Kidney (tissue), 14 donors: ENCODE measurements around the gene C10orf120. TPM values are rescaled to one million over a fixed set of nuclear protein-coding genes. Genes with fewer than 3 reads are reported as not detected.

Source experiments
- DNase-seq, 5 donors: peaks; one replicate each; pipeline ENCODE4 v3.0.0-alpha.2; 2013 to 2020
- FAIRE-seq: peaks from 2 replicates; lab custom pipeline; 2012; peaks lifted over from hg19 to GRCh38; lab: Jason Lieb, UNC
- H3K27ac ChIP-seq, 2 donors: one replicate each; pipeline ENCODE4 v1.7.0; 2013; ENCODE audit warnings: low read depth in 2 of 2, low read length in 2 of 2, inconsistent platforms in 1 of 2
- H3K27me3 ChIP-seq: one replicate; pipeline ENCODE4 v1.7.1; 2013; ENCODE audit warnings: low read length, inconsistent platforms; ENCODE audit not compliant: control insufficient read depth, insufficient read depth
- H3K36me3 ChIP-seq, 3 donors: one replicate each; pipeline versions ENCODE4 v1.7.0 to v1.7.1; 2013; ENCODE audit warnings: low read length in 3 of 3, control low read depth in 1 of 3, inconsistent platforms in 1 of 3; ENCODE audit not compliant: insufficient read depth in 3 of 3, control insufficient read depth in 2 of 3
- H3K4me1 ChIP-seq, 3 donors: one replicate each; pipeline versions ENCODE4 v1.7.0 to v1.7.1; 2013; ENCODE audit warnings: low read length in 3 of 3, inconsistent platforms in 1 of 3, low read depth in 1 of 3; ENCODE audit not compliant: control insufficient read depth in 2 of 3, insufficient read depth in 2 of 3
- H3K4me3 ChIP-seq, 3 donors: one replicate each; pipeline versions ENCODE4 v1.7.0 to v1.8.1; 2013; ENCODE audit warnings: low read length in 3 of 3, control low read depth in 1 of 3, inconsistent platforms in 1 of 3
- H3K9ac ChIP-seq, 3 donors: one replicate each; pipeline versions ENCODE4 v1.7.0 to v1.7.1; 2013; ENCODE audit warnings: low read length in 3 of 3, control low read depth in 1 of 3, inconsistent platforms in 1 of 3
- H3K9me3 ChIP-seq, 3 donors: one replicate each; pipeline versions ENCODE4 v1.7.0 to v1.7.1; 2013; ENCODE audit warnings: low read length in 3 of 3, control low read depth in 1 of 3, inconsistent platforms in 1 of 3; ENCODE audit not compliant: control insufficient read depth in 2 of 3, insufficient read depth in 1 of 3
- intact Hi-C: fragments of 100-400 bp; cut with DNase I; formaldehyde crosslinking; loops from one replicate; pipeline ENCODE4 v1.11.1; 2022
- polyA plus RNA-seq: library from polyadenylated mRNA; stranded (reverse); fragments of 350-450 nt; fragmentation: Illumina TruSeq; extraction: RNeasy Lipid Tissue Mini Kit (QIAGEN cat#74804); gene quantifications from one replicate; pipeline ENCODE4 v1.2.3, GENCODE V29; 2014; ENCODE audit warnings: low read depth, low replicate concordance; ENCODE audit not compliant: insufficient read depth
- total RNA-seq: library from RNA; stranded (reverse); fragmentation: NEBNext Ultra II Directional; extraction: Animal tissue kit (Norgen Biotek cat#: 25700); gene quantifications from one replicate; pipeline ENCODE4 v1.2.1, GENCODE V29; 2021
- TF ChIP-seq, protein P1 (sequence below): IDR thresholded peaks from 3 replicates; pipeline ENCODE4 v1.5.1; 2012; ENCODE audit warnings: mild to moderate bottlenecking, moderate library complexity, borderline replicate concordance; ENCODE audit not compliant: insufficient read depth; ENCODE audit errors: extremely low read depth
- donor health status: control.
- donor health status: control.
- donor health status: control.
- donor health status: control.
- donor health status: control.
- donor health status: DM: yes; HTN: yes; CAD: no.
- donor health status: Normal renal cell carcinoma (clear cell type).

The C10orf120 gene
- total and polyA plus RNA-seq, 2 donors from 2014 or later, result not detected

GRCh38 chr10:122706467-122706866, 6.8 kb upstream of the C10orf120 start:
- intact Hi-C loops, result no loop called here
- H3K4me1 ChIP-seq, result no peaks in the 10 kb centered on the region
- no peak overlapping the region for H3K4me3 ChIP-seq
- H3K9ac ChIP-seq, result no peak overlapping the region
- H3K27ac ChIP-seq, result no peak overlapping the region
- TF ChIP-seq, protein P1, sequence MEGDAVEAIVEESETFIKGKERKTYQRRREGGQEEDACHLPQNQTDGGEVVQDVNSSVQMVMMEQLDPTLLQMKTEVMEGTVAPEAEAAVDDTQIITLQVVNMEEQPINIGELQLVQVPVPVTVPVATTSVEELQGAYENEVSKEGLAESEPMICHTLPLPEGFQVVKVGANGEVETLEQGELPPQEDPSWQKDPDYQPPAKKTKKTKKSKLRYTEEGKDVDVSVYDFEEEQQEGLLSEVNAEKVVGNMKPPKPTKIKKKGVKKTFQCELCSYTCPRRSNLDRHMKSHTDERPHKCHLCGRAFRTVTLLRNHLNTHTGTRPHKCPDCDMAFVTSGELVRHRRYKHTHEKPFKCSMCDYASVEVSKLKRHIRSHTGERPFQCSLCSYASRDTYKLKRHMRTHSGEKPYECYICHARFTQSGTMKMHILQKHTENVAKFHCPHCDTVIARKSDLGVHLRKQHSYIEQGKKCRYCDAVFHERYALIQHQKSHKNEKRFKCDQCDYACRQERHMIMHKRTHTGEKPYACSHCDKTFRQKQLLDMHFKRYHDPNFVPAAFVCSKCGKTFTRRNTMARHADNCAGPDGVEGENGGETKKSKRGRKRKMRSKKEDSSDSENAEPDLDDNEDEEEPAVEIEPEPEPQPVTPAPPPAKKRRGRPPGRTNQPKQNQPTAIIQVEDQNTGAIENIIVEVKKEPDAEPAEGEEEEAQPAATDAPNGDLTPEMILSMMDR, result no peak
- H3K36me3 ChIP-seq, result no peaks in the 10 kb centered on the region
- H3K9me3 ChIP-seq, result no peaks in the 10 kb centered on the region
- no peak for DNase-seq
- FAIRE-seq, result no peak
- no peaks in the 10 kb centered on the region for H3K27me3 ChIP-seq

- Histone ChIP-seq H3K27ac (no peak overlapping the region), H3K36me3 (no peaks in the 10 kb centered on the region), H3K4me1 (no peaks in the 10 kb centered on the region), H3K4me3 (peak overlapping the region in 1 of 3 donors; percentile 18), H3K9ac (no peak overlapping the region), H3K27me3 (no peaks in the 10 kb centered on the region), H3K9me3 (no peaks in the 10 kb centered on the region)
- FAIRE-seq (no peak), DNase-seq (peak; percentile 74 to 86 (median 79))
- TF ChIP-seq, protein P1, result peak; percentile 74
- intact Hi-C loops, result no loop called here
Measured at GRCh38 chr10:122703483-122704448, 4.1 kb upstream of the C10orf120 start.

- Histone ChIP-seq H3K9me3 (no peaks in the 10 kb centered on the region), H3K27ac (no peak overlapping the region), H3K9ac (no peak overlapping the region), H3K27me3 (no peaks in the 10 kb centered on the region), H3K4me3 (no peak overlapping the region), H3K36me3 (no peaks in the 10 kb centered on the region), H3K4me1 (no peaks in the 10 kb centered on the region)
- TF ChIP-seq, protein P1, result no peak
- FAIRE-seq (no peak), DNase-seq (no peak)
- intact Hi-C loops, result no loop called here
Measured at GRCh38 chr10:122702275-122702674, 2.6 kb upstream of the C10orf120 start.
